ENCODE results near the gene GAA. TPM values are rescaled to one million over a fixed set of nuclear protein-coding genes. Genes with fewer than 3 reads are reported as not detected.

GAA gene
- total and polyA plus RNA-seq, 2 of the 4 experiments (the other 2 are of a cell fraction), result 2.2 to 14.8 TPM

- peak overlapping the region; percentile 37; the same call in 1 of the 2 replicates for H4K5ac ChIP-seq (ENCODE audit: low read depth, low read length)
- peak overlapping the region; percentile 44; the same call in 1 of the 2 replicates for H3K18ac ChIP-seq (ENCODE audit: low read depth, low read length)
- peak; percentile 7 for ATAC-seq (ENCODE audit: low read depth)
Measured at GRCh38 chr17:80146121-80147034, 45.0 kb downstream of the GAA start.

More at GRCh38 chr17:80146121-80147034, 45.0 kb downstream of the GAA start:
- Histone ChIP-seq H3K23ac (ENCODE audit: low read depth, low read length) (peak overlapping the region; percentile 91), H3K4ac (ENCODE audit: low read depth, low read length) (peak overlapping the region; percentile 89), H3K36me3 (ENCODE audit: control insufficient read depth, insufficient read depth, low read length) (peaks cover 25% of the 10 kb centered on the region), H4K8ac (ENCODE audit: low read depth in 2 of 2, low read length in 2 of 2) (peak overlapping the region in 1 of 2 experiments; percentile 78; a peak in 1 of 4 replicates), H2AK9ac (replicated peaks; ENCODE audit: low read depth, low read length, poor library complexity) (peak overlapping the region; percentile 97), H3K9me1 (ENCODE audit: insufficient read depth, low read length) (peaks cover 10% of the 10 kb centered on the region), H3K4me1 (ENCODE audit: control insufficient read depth, insufficient read depth, low read length) (peaks cover 10% of the 10 kb centered on the region), H3K14ac (replicated peaks; ENCODE audit: low read depth, low read length) (peak overlapping the region; percentile 97), H3K79me1 (ENCODE audit: low read depth in 1 of 2, low read length in 2 of 2) (peaks cover 27 to 76% of the 10 kb centered on the region in 2 experiments), H2BK120ac (ENCODE audit: low read depth, low read length) (no peak overlapping the region), H3K27me3 (ENCODE audit: control insufficient read depth, insufficient read depth, low read length) (no peaks in the 10 kb centered on the region), H3K56ac (ENCODE audit: extremely low read depth, insufficient read depth, low read length) (peak overlapping the region; percentile 80), H2AK5ac (ENCODE audit: low read depth, low read length) (peak overlapping the region; percentile 85), H2BK15ac (ENCODE audit: low read depth, low read length) (no peak overlapping the region), H3K27ac (ENCODE audit: insufficient read depth, low read length) (peak overlapping the region; percentile 88), H3K4me3 (ENCODE audit: insufficient read depth, low read depth, low read length) (peak overlapping the region; percentile 87), H2BK5ac (ENCODE audit: low read depth, low read length, poor library complexity, severe bottlenecking) (peak overlapping the region; percentile 70), H2BK20ac (ENCODE audit: low read depth, low read length) (no peak overlapping the region), H3K9ac (ENCODE audit: low read depth, low read length) (peak overlapping the region; percentile 93), H3K9me3 (ENCODE audit: control insufficient read depth, insufficient read depth, low read length) (no peaks in the 10 kb centered on the region), H4K20me1 (ENCODE audit: insufficient read depth, low read length) (peaks cover 27% of the 10 kb centered on the region), H2AFZ (replicated peaks; ENCODE audit: low read length, poor library complexity) (peak overlapping the region; percentile 96), H4K91ac (ENCODE audit: insufficient read depth, low read depth, low read length) (no peak overlapping the region), H3K4me2 (ENCODE audit: low read depth, low read length) (peak overlapping the region; percentile 98)
- no TSS peak for BruUV-seq (replicated peaks)
- CTCF ChIA-PET, result interaction anchor here (1.1 kb wide), 1 partner anchor 45 kb away, joined by 6 read pairs; the partner anchor contains the start of gene GAA
- dilution Hi-C loops (cut with HindIII; ENCODE audit: low sequenced_read_pairs, unreplicated experiment), result no loop called here
- in situ Hi-C loops (cut with MboI; ENCODE audit: low sequenced_read_pairs), result no loop called here
- WGBS, 2 experiments (ENCODE audit: extremely low coverage in 2 of 2, insufficient read length in 1 of 2), result 0% methylated on average over 24 of the region's 69 CpGs; no CpG with 5 or more reads in 1 of the 2 experiments
- DNase-seq, result peak; percentile 16
- TF ChIP-seq POLR2A (IDR thresholded peaks at IDR 0.05; ENCODE audit: low read depth, low read length) (peak; percentile 98), MXI1 (IDR thresholded peaks at IDR 0.05; ENCODE audit: borderline replicate concordance, low read depth, low read length) (peak; percentile 16; the same call in 1 of the 2 replicates), FOS (IDR thresholded peaks at IDR 0.05; ENCODE audit: low read depth, low read length) (0 out of 2 replicates have a peak, but pooled peaks have one; percentile 2), MAFK (IDR thresholded peaks at IDR 0.05; ENCODE audit: low read depth, low read length) (no peak), CTCF (conservative IDR thresholded peaks at IDR 0.05; ENCODE audit: low read depth, low read length) (no peak), RAD21 (IDR thresholded peaks at IDR 0.05; ENCODE audit: low read length) (peak; percentile 26; the same call in 1 of the 2 replicates), CEBPB (IDR thresholded peaks at IDR 0.05; ENCODE audit: low read depth, low read length) (no peak), CHD1 (IDR thresholded peaks at IDR 0.05; ENCODE audit: low read depth, low read length) (peak; percentile 90)
- POLR2A ChIA-PET (ENCODE audit: unreplicated experiment), result interaction anchor here (0.6 kb wide), 1 partner anchor 111 kb away, joined by 9 read pairs; no protein-coding TSS in a partner anchor
- intact Hi-C loops (cut with micrococcal nuclease), result loop anchor here (1.0 to 5.0 kb wide), 2 partner anchors 44 to 73 kb away; partner anchors contain the start of gene GAA
